HuH-7 (cell line): ENCODE measurements around the gene MYO3B.

Experiments used
- DNase-seq: peaks from one replicate; pipeline ENCODE4 v3.0.0; 2011; ENCODE audit warnings: low spot score

The MYO3B gene

GRCh38 chr2:170475878-170476277 is 297.9 kb downstream of the MYO3B start:
- no peak for DNase-seq

GRCh38 chr2:170477630-170478029 is 299.7 kb downstream of the MYO3B start:
- no peak for DNase-seq

GRCh38 chr2:170481201-170481600 is 303.3 kb downstream of the MYO3B start:
- no peak for DNase-seq

- no peak for DNase-seq
Observed at GRCh38 chr2:170484552-170484951, 306.6 kb downstream of the MYO3B start.

- no peak for DNase-seq
Observed at GRCh38 chr2:170485254-170486026, 307.5 kb downstream of the MYO3B start.

- DNase-seq, result no peak
Observed at GRCh38 chr2:170486730-170487129, 308.8 kb downstream of the MYO3B start.

- no peak for DNase-seq
Observed at GRCh38 chr2:170488807-170489206, 310.9 kb downstream of the MYO3B start.

GRCh38 chr2:170492010-170492409 is 314.1 kb downstream of the MYO3B start:
- no peak for DNase-seq

GRCh38 chr2:170493426-170494097 is 315.6 kb downstream of the MYO3B start:
- no peak for DNase-seq

GRCh38 chr2:170495896-170496295 is 317.9 kb downstream of the MYO3B start:
- DNase-seq, result no peak

GRCh38 chr2:170498619-170499018 is 320.7 kb downstream of the MYO3B start:
- no peak for DNase-seq

- DNase-seq, result no peak
Observed at GRCh38 chr2:170500104-170500503, 322.2 kb downstream of the MYO3B start.

- DNase-seq, result no peak
Observed at GRCh38 chr2:170500770-170501169, 322.8 kb downstream of the MYO3B start.

- DNase-seq, result no peak
Observed at GRCh38 chr2:170501421-170502043, 323.6 kb downstream of the MYO3B start.

GRCh38 chr2:170502361-170503130 is 324.6 kb downstream of the MYO3B start:
- no peak for DNase-seq

GRCh38 chr2:170503563-170503962 is 325.6 kb downstream of the MYO3B start:
- no peak for DNase-seq

- no peak for DNase-seq
Observed at GRCh38 chr2:170503971-170504809, 326.2 kb downstream of the MYO3B start.

- DNase-seq, result no peak
Observed at GRCh38 chr2:170504810-170505145, 326.8 kb downstream of the MYO3B start.

GRCh38 chr2:170505631-170506275 is 327.8 kb downstream of the MYO3B start:
- no peak for DNase-seq

- DNase-seq, result no peak
Observed at GRCh38 chr2:170509452-170510193, 331.7 kb downstream of the MYO3B start.
